Measurements from ENCODE around the gene ZBTB42. TPM values are rescaled to one million over a fixed set of nuclear protein-coding genes. Genes with fewer than 3 reads are reported as not detected.

The ZBTB42 gene
- total and polyA plus RNA-seq, 2 donors (not counting 3 experiments of a cell fraction or from before 2014, with no cell fraction given): 3.1 to 3.8 TPM

- Histone ChIP-seq H3K9ac (replicated peaks; ENCODE audit: extremely low read depth, insufficient read depth, low read length) (no peak overlapping the region), H3K36me3 (ENCODE audit: control insufficient read depth in 2 of 2, extremely low read depth in 1 of 2, insufficient read depth in 2 of 2, low read length in 2 of 2) (peaks cover 4 to 20% of the 10 kb centered on the region in 2 experiments), H3K79me2 (ENCODE audit: control insufficient read depth, insufficient read depth, low read length) (peaks cover 3% of the 10 kb centered on the region), H4K20me1 (replicated peaks; ENCODE audit: control insufficient read depth, extremely low read depth, insufficient read depth, low read length) (no peaks in the 10 kb centered on the region), H3K9me3 (replicated peaks; ENCODE audit: control insufficient read depth, insufficient read depth, low read length) (no peaks in the 10 kb centered on the region), H3K27me3 (ENCODE audit: control insufficient read depth in 2 of 2, insufficient read depth in 2 of 2, low read length in 2 of 2) (no peaks in the 10 kb centered on the region), H3K4me1 (ENCODE audit: control insufficient read depth, extremely low read depth, insufficient read depth, low read length) (no peaks in the 10 kb centered on the region), H3K27ac (ENCODE audit: insufficient read depth, low read depth, low read length) (no peak overlapping the region), H3K4me3 (replicated peaks in 1 of 3; ENCODE audit: insufficient read depth in 1 of 3, low read depth in 1 of 3, low read length in 3 of 3) (no peak overlapping the region), H2AFZ (ENCODE audit: low read depth, low read length) (no peak overlapping the region), H3K4me2 (ENCODE audit: insufficient read depth, low read length) (no peak overlapping the region), H3K9me1 (replicated peaks; ENCODE audit: control insufficient read depth, extremely low read depth, insufficient read depth, low read length) (no peaks in the 10 kb centered on the region)
- TF ChIP-seq EZH2 (IDR thresholded peaks at IDR 0.05; ENCODE audit: borderline replicate concordance, low read depth, low read length, severe bottlenecking) (no peak), CTCF (IDR thresholded peaks at IDR 0.05; ENCODE audit: extremely low read depth in 1 of 2, insufficient read depth in 1 of 2, low read depth in 1 of 2, low read length in 2 of 2) (no peak), JUN (IDR thresholded peaks at IDR 0.05; ENCODE audit: borderline replicate concordance, insufficient read depth, insufficient read length, low read depth) (no peak), FOS (IDR thresholded peaks at IDR 0.05; ENCODE audit: borderline replicate concordance, insufficient read depth, low read length) (no peak), MYC (IDR thresholded peaks at IDR 0.05; ENCODE audit: low read depth, low read length) (no peak), POLR2AphosphoS5 (IDR thresholded peaks at IDR 0.05; ENCODE audit: insufficient read depth, low read depth, low read length) (no peak)
- intact Hi-C loops (cut with micrococcal nuclease) (no loop called here), dilution Hi-C loops (cut with MboI; ENCODE audit: extremely low pct_ligation_motif_present, low sequenced_read_pairs) (no loop called here)
- BruUV-seq (replicated peaks): no TSS peak
- FAIRE-seq (no peak), DNase-seq (ENCODE audit: low read depth, low spot score) (no peak)
- POLR2A ChIA-PET: no interaction called here
- CTCF ChIA-PET: interaction anchor here (4.4 kb wide), 1 partner anchor 10 kb away, joined by 31 read pairs; no protein-coding TSS in a partner anchor
These were observed 22.1 kb upstream of the ZBTB42 start for GRCh38 chr14:104778694-104779331.
